Gastroesophageal sphincter (tissue), 3 donors: Measurements from ENCODE around the gene CCDC170.

Source experiments
- CTCF ChIP-seq, 4 experiments: fragments of 200-600 bp in 2 of 4; fragments of 450-650 bp in 2 of 4; sonication (generic) in 1 of 4; IDR thresholded peaks; one replicate each; pipeline ENCODE4 v1.5.1; 2017 to 2019; ENCODE audit warnings: antibody characterized with exemption in 4 of 4, mild to moderate bottlenecking in 2 of 4, moderate library complexity in 2 of 4
- EP300 ChIP-seq: sonication (generic); formaldehyde crosslinking; IDR thresholded peaks from one replicate; pipeline ENCODE4 v1.6.1; 2017; ENCODE audit warnings: antibody characterized with exemption, mild to moderate bottlenecking

- TF ChIP-seq CTCF (IDR thresholded peaks at IDR 0.05), result no peak
- TF ChIP-seq EP300, result no peak
Measured at GRCh38 chr6:151669208-151669560, 175.4 kb downstream of the CCDC170 start.
